HG03439 (cell line): ENCODE data around the gene SGCA.

Experiments
- ATAC-seq: cut with Tn5 transposase; IDR thresholded peaks from one replicate; pipeline ENCODE4 v1.9.1; 2021; ENCODE audit warnings: mild to moderate bottlenecking, moderate library complexity; ENCODE audit not compliant: unreplicated experiment

Gene SGCA

DNA sequence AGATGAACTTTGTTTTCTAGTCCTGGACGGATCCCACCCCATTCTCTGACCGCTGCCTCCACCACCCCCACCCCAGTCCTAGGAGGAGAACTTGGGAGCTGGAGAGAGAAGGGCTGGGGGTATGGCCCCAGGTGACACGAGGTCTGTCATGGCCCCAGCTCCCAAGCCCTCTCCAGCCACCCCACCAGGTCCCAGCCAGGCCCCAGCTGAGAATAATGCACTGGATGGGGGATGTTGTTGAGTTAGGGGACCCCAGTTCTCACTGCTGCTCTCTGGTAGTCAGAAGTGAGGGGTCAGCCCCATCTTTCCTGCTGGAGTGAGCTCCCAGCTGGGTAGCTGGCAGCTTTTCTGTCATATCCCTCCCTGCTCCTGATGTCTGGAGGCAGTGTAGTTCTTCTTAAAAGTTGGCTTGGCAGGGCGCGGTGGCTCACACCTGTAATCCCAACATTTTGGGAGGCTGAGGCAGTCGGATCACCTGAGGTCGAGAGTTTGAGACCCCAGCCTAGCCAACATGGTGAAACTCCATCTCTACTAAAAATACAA is 40.2 kb downstream of the SGCA start:
- no peak for ATAC-seq

DNA sequence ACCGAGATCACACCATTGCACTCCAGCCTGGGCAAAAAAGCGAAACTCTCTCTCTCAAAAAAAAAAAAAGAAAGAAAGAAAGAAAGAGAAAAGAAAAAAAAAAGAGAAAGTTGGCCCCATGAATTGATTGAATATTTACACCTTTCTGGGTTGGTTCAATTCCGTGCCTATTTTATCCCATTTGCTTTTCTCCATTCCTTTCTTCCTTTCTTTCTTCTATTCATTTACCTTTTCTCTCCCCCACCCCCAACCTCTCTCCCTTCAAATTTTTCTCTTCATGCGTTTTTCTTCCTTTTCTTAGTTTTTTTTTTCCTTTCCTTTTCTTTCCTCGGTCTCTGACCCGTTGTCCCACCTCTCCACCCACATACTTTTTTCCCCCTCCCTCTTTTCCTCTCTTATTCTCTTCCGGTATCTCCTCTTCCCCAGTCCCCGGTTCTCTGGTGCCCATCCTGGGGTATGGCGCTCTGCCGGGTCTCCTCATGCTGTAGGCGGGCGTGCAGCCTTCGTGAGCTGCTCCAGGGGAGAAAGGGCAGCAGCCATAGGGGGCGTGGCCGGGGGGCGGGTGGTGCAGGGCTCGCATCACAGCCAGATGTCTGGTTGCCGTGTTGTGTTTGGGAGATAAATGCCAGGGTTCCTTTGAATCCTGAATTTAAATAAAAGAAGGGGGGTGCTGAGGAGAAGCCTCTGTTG is 40.9 kb downstream of the SGCA start:
- ATAC-seq = no peak

DNA sequence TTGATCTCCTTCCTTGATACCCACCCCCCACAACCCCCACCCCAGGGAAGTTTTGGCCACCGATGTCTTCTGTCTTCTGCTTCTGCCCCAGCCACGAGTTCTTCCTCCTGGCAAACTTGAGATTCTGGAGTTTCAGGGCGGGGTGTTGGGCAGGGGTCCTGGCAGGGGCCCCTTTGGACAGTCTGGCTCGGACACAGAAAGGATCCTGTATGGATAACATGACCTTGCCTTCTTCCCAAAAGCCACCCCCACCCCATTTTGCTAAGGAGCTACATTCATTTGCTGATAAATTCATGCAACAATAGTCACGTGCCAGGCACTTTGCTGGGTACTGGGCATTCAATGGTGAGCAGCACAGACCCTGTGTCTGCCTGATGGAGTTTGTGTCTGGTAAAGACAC is 41.5 kb downstream of the SGCA start:
- ATAC-seq = no peak

DNA sequence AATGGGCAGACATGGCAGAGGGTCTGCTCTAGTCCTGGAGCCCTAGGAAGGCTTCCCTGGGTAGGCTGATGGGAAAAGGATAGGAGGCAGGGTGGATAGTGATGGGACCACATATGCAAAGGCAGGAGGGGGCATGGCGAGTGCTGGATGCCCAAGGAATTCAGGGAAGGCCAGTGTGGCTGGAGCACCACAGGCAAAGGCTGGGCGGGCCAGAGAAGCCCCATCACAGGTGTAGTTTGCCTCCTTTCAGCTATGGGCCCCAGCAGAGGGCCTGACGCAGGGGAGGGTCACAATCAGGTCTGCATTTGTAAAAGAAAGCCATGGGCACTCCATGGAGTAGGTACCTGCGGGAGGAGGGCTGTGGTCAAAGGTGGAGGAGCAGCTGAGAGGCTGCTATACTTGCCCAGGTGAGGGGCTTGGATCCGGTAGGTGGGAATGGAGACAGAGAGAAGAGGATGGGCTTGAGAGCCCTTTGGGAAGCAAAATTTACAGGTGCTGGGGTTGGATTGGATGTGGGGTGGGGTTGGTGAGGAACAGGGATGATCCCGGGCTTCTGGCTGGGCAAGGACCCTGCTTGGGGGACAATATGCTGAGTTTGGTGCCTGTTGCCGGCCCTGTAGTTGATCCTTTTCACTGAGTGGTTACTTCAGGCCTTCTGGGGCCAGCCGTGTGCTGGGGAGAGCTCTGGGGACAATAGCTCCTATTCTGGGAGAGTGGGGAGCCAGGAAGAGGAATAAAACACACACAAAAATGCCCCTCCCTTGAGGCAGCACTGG is 42.2 kb downstream of the SGCA start:
- no peak for ATAC-seq

DNA sequence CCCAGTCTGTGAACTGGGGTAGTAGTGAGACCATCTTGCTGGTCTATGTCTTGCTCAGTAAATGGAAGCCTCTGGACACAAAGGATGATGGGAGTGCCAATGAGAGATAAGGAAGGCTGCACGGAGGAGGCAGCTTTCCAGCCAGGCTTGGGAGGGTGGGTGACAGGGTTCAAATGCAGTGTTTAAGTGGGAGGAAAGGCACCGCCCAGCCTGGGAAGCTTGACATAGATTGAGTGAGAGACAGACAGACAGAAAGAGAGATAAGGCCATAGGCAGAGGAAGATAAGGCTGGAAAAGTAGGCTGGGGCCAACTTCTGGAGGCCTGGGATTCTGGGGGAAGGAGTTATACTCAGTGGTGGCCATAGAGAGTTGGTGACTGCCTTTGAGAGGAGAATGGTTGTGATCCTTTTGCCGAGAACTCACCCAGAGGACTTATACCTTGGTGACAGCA is 42.8 kb downstream of the SGCA start:
- no peak for ATAC-seq

DNA sequence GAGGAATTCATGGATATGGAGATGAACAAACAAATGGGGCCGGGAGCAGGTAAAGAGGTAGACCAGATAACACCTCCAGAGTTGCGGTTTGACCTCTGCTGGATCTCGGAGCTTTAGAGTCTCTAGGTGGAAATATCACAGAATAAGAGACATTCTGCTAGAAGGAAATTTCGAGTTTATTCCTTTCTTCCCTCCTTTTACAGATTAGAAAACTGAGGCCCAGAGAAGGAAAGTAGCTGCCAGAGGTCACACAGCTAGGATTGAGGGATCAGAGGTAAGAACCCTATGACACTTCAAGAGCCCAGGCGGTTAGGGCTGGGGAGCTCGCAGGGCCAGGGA is 43.3 kb downstream of the SGCA start:
- ATAC-seq = no peak

DNA sequence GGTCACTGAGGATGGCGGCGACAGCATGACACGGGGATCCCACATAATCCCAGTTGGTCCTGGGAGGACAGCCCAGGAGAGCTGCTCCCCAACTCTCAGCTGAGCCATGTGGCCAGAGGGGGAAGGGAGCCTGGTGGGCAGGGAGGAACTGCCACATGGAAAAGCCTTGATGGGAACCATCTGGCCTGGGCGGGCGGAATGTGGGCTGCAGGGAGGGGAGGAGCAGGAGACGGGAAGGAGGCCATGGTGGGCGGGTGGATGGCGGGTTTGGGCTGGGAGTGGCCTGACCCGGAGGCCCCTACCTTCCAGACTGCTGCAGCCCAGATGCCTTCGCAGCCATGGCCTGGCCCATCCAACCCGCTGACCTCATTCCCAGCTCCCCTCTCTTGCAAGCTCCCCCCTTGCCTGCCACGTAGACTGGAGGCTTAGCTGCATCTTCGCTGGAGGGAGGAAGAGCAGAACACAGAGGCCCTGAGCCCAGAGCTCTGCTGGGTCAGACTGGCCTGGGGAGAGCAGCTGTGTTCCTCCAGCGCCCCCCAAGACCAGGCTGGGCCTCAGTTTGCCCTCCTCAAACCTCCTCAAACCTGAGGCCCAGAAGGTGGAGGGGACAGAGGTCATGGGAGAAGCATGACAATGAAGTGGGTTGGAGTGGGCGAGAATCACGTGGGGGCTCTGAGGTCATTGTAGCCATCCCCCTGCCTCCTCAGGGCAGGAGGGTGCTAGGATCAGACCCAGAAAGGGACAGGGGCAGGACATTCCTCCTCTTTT is 43.9 kb downstream of the SGCA start:
- no peak for ATAC-seq

DNA sequence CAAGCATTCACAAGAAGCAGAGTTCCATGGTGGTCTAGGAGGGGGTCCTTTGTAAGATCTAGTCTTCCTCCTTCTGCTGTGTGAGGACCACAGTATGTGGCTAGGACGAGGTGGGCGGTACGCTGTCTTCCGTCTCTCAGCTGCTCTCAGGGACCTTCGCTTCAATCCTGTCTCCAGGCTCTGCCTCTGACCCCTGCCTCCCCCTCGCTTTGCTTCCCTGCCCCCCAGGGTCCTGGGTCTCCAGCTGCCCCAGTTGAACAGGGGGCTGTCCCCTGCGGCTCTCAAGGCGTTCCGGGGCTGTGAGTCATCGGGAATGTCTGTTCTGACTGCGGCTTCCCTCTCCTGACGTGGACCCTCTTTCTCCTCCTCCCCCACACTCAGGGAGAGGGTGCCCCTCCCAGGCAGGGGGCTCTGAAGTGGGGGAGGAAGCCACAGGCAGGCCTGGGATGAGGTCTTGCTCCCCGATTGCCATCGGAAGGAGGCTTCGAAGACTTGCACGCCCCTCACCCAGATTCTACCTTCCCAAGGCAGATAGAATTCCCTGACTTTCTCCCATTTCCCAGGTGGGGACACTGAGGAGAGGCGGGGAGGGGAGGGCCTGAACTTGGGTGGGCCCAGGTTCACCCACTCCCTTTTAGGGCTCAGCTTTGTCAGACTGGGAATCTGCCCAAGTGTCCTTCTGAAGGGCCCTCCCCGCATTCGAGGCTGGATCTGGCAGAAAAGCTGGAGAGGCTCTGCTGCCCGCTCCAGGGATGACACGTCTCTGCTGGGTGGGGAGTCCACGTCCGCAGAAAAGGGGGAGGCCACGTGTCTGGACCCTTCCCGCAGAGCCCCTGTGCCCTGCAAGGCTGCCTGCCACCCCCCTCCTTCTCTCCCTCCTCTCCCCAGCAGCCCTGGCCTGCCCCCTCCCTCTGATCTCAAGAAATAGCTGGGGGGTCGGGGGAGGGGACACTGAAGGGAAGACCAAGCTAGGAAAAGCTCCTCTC is 44.7 kb downstream of the SGCA start:
- ATAC-seq = no peak

DNA sequence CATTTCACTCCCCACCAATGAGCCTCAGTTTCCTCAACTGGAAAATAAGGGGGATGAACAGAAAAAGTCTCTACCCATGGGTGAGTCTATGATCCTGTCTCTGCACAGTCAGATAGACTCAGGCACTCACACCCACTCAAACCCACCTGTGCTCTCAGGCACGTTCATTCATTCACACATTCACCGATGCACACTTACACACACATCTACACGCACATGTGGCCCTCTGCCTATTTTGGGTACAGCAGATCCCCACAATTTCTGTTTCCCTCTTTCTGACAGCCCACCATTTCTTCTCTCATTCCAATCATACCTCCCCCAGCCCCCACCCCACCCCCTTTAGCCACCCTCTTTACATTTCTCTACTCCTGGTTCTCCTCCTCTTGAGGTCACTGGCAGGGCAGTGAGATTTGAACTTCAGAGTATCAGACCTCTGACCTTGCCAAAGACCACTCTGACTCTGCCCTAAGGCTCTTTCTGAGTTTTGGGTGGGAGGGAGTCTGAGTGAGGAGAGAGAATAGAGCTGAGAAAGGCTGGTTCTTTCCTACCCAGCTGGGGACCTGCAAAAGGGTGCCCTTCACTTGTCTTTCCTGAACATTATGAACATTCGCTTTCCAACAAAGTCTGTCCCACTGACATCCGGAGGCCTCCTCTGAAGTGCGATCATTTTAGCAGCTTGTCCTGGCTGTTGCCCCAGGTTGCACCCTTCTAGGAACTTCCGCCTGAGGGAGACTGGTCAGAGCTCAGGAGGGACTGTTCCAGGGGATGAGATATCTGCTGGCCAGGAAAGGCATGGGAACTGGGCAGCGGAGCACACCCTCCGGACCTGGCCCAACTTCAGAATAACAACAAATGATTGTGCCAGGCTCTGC is 45.7 kb downstream of the SGCA start:
- ATAC-seq = no peak

DNA sequence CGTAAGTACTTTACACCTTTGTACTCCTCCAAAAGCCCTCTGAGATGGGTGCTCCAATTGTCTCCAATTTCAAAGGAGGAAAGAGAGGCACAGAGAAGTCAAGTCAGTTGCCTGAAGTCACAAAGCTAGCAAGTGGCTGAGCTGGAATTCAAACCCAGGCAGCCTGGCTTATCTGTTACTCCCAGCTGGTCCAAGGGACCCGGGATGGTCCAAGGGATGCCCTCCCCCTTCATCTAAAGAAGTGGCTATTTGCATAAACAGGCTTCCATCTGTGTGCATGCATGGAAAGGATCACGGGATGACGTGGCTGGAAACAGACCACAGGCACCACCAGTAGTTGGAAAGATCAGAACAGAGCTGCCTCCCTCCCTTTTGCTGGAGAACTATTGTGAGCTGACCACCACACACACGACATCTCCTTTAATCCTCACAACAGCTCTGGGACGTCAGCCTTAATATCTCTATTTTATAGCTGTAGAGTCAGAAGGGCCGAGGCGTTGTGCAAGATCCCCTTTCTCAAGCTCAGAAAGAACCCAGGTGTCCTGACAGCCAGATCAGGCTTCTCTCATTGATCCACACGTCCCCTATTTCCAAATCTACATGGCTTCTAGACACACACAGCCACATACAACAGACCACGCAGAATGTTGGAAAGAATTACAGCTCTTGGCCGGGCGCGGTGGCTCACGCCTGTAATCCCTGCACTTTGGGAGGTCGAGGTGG is 46.5 kb downstream of the SGCA start:
- no peak for ATAC-seq

DNA sequence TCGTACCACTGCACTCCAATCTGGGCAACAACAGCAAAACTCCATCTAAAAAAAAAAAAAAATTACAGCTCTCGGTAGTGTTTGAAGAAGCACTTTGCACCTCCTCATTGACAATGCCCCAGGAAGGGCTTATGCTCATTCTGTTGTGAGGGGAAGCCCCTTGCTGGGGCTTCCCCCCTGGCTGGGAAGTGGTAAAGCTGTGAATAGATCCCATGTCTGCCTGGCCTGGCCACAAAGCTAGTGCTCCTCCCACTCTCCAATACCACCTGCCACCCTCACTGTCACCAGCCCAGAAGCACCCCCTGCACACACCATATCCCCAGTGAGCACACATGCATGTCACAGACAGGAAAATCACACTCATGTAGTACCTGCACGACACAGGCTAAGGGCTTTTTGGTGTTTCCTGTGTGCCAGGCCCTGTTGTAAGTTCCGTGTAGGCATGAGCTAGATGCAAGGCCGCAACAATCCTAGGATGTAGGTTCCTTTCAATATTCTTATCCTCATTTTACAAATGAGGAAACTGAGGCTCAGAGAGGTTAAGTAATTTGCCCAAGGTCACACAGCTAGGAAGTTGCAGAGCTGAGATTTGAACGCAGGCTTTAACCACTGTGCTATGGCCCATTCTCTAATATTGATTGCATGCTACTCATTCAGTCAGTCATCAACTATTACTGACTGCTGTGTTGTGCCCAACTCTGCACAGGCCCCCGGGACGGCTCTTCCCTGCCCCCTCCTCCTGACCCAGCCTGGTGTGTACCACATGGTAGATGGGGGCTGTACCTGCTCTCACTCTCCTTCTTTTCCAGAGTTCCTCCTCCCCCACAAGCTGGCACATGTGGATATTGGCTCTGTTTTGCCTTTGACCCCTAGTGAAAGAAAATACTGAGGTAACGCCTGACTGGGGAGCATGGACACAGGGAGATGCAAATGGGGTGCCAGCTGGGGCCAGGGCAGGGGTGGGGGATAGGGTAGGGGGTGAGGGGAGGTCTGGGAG is 47.5 kb downstream of the SGCA start:
- ATAC-seq = peak; percentile 65

DNA sequence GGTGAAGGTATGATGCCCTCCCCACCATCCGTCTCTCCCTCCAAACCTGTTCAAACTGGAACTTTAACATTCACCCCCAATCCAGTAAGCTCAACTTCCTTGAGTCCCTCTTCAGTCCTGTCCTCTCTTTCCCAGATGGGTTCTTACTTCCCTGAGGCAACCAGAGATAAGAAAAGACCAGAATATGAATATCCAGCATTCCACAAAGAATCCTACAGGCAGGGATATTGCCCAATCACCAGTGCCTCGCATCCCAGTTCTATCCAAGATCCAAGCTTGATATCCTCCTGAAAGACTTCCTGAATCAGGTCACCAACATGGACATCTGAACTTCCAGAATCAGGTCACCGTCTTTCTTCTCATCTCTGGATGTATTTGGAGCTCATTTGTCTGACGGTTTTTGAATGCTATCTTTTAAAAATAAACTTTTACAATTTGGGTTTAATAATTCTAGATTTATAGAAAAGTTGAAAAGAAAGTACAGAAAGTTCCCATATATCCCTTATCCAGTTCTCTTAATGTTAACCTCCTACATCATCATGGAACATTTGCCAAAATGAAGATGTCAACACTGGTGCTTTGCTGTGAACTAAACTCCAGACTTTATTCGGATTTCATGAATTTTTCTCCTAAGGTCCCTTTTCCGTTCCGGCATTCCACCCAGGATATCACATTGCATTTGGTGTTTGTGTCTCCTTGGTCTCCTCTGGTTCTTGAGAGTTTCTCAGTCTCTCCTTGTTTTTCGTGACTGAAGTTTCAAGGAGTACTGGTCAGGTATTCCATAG is 49.4 kb downstream of the SGCA start:
- no peak for ATAC-seq

DNA sequence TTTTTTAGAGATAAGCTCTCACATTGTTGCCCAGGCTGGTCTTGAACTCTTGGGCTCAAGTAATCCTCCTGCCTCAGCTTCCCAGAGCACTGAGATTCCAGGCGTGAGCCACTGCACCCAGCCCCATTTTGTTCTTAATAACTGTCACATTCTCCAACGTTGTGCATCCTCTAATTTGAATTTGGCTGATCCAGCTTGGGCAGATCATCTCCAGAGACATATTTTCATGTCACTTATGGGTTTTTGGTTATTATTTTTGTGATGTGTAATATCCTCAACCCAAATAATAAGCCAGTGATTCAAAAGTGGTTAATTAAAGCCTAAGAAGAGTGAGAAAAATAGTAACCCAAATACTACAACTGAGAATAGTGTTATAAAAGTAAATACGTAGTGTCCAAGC is 51.8 kb downstream of the SGCA start:
- ATAC-seq = no peak

DNA sequence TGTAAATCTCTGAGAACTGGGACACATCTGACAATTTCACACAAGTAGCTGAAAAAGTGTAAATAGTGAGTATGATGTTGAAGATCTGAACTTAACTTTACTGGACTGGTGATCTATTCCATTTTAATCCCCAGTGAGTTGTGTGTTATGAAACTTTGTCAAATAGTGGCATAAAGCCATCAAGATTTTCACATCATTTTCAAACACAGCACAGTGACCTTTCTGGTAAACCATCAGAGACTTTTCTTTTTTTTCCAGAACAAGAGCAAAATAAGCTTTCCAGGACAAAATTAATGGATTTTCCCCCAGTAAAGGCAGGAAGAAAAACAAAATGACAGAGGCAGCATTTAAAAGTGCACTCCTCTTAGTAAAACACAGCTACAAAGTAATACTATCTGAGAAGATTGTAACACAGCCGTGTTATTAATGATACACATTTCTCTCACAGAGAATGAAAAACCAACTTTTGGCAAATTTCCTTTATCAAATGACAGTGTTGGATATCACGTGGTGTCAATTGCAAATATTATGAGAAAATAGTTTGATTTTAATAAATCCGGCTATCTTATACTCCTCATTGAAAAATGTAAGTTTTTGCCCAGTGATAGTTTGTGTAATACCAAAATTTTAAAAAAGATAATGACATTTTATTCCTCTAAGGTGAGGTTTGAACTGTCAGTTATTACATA is 52.4 kb downstream of the SGCA start:
- ATAC-seq = no peak

DNA sequence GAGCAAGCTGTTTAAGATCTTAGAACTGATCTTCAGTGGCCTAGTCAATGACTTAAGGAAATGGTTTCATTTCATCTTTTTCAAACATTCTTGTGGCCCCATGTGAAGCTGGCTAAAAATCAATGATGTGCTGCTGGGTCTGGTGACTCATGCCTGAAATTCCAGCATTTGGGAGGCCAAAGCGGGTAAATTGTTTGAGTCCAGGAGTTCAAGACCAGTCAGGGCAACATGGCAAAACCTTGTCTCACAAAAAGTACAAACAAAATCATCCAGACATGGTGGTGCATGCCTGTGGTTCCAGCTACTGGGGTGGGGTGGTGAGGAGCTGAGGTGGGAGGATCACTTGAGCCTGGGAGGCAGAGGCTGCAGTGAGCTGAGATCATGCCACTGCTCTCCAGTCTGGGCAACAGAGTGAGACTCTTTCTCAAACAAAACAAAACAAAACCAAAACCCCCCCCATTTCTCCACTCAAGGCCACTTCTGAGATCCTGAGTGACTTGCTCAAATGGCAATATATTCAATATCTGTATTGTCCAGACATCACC is 53.0 kb downstream of the SGCA start:
- ATAC-seq = no peak

DNA sequence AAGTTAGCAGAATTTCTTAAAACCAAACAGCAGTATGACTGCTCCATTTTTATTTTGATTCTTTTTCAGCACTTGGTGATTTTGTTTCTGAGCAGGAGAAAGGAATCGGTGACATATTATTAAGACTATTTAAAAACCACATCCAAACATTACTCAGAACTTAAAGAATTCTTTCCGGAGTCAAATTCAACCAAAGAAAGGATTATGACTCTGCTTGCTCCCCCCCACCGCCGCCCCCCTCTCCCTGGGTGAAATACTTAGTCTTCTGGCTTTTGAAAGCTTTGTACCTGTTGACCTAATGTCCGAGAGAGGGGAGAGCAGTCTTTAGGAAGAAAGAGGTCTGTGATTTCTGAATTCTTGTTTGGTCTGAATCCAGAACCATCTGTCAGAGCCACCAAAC is 53.5 kb downstream of the SGCA start:
- no peak for ATAC-seq
